HL-60 (cell line): Measurements from ENCODE around the gene MACROD2.

Source experiments
- DNase-seq, 2 experiments: peaks; one replicate each; pipeline ENCODE4 v3.0.0-alpha.2; 2010 to 2020; ENCODE audit warnings: low read depth in 1 of 2, low spot score in 1 of 2
- H3K27ac ChIP-seq: fragments of 250-450 bp; sonication (Bioruptor Pico); replicated peaks from 2 replicates; pipeline ENCODE4 v1.5.1; 2020; ENCODE audit warnings: mild to moderate bottlenecking, moderate library complexity
- H3K27me3 ChIP-seq: fragments of 250-450 bp; sonication (Bioruptor Pico); 2 replicates; pipeline ENCODE4 v1.5.1; 2021; ENCODE audit warnings: mild to moderate bottlenecking, moderate library complexity; ENCODE audit not compliant: insufficient read depth, poor library complexity, severe bottlenecking
- H3K4me3 ChIP-seq: replicated peaks from 2 replicates; pipeline ENCODE4 v1.5.1; 2011; ENCODE audit warnings: mild to moderate bottlenecking, control low read depth, low read length; ENCODE audit not compliant: insufficient read depth
- GABPA ChIP-seq: IDR thresholded peaks from 2 replicates; pipeline ENCODE4 v1.6.1; 2012; ENCODE audit warnings: low read depth
- POLR2AphosphoS5 ChIP-seq: IDR thresholded peaks from 2 replicates; pipeline ENCODE4 v1.6.1; 2012; ENCODE audit warnings: low read depth
- SPI1 ChIP-seq: IDR thresholded peaks from 2 replicates; pipeline ENCODE4 v1.6.1; 2012; ENCODE audit warnings: low read depth, mild to moderate bottlenecking, borderline replicate concordance
- TF ChIP-seq, protein P1 (sequence below): IDR thresholded peaks from one replicate; pipeline ENCODE4 v1.5.1; 2011; ENCODE audit warnings: low read length, control low read depth, inconsistent platforms; ENCODE audit not compliant: insufficient read depth
- TF ChIP-seq, protein P2 (sequence below): IDR thresholded peaks from 2 replicates; pipeline ENCODE4 v1.6.1; 2012; ENCODE audit warnings: low read depth; ENCODE audit not compliant: insufficient replicate concordance

MACROD2 gene

DNA sequence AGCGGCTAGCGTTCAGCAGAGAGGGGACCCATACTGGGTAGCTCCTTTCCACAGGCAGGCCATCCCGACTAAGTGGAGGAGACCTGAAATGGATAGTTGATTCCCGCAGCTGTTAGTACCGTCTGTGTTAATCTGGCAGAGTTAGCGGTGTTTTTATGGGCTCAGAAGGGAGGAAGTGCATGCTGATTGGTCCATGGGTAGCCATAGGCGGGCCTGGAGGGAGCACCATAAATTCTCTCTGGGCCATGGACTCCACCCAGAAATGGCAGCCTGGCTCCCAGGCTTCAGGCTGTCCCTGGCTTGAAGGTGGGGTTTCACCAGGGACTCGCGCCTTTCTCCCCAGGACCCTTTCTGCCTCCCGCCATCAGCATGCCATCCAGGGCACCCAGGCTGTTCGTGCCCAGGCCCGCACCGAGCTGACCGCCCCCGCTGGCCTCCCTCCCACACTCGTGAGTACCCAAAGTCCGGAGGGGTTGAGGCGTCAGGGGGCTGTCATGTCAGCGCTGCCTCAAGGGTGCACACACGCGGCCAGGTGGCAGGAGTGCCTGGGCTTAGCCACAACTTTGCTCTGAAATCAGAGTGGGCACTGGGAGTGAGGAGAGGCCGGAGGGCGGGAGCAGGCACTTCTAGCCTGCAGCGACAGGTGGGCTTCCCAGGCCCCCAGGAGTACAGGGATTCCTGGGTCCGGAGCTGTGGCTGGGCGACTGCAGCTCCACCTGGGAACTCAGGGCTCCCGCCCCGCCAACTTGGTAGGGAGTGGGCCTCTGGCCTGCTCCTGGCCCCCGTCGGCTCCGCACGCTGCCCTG is 1036.4 kb downstream of the MACROD2 start:
- DNase-seq: no peak
- H3K27ac ChIP-seq: no peak overlapping the region
- H3K4me3 ChIP-seq: no peak overlapping the region
- TF ChIP-seq GABPA (no peak), SPI1 (no peak), POLR2AphosphoS5 (no peak)
- TF ChIP-seq, protein P1, sequence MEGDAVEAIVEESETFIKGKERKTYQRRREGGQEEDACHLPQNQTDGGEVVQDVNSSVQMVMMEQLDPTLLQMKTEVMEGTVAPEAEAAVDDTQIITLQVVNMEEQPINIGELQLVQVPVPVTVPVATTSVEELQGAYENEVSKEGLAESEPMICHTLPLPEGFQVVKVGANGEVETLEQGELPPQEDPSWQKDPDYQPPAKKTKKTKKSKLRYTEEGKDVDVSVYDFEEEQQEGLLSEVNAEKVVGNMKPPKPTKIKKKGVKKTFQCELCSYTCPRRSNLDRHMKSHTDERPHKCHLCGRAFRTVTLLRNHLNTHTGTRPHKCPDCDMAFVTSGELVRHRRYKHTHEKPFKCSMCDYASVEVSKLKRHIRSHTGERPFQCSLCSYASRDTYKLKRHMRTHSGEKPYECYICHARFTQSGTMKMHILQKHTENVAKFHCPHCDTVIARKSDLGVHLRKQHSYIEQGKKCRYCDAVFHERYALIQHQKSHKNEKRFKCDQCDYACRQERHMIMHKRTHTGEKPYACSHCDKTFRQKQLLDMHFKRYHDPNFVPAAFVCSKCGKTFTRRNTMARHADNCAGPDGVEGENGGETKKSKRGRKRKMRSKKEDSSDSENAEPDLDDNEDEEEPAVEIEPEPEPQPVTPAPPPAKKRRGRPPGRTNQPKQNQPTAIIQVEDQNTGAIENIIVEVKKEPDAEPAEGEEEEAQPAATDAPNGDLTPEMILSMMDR: no peak
- TF ChIP-seq, protein P2, sequence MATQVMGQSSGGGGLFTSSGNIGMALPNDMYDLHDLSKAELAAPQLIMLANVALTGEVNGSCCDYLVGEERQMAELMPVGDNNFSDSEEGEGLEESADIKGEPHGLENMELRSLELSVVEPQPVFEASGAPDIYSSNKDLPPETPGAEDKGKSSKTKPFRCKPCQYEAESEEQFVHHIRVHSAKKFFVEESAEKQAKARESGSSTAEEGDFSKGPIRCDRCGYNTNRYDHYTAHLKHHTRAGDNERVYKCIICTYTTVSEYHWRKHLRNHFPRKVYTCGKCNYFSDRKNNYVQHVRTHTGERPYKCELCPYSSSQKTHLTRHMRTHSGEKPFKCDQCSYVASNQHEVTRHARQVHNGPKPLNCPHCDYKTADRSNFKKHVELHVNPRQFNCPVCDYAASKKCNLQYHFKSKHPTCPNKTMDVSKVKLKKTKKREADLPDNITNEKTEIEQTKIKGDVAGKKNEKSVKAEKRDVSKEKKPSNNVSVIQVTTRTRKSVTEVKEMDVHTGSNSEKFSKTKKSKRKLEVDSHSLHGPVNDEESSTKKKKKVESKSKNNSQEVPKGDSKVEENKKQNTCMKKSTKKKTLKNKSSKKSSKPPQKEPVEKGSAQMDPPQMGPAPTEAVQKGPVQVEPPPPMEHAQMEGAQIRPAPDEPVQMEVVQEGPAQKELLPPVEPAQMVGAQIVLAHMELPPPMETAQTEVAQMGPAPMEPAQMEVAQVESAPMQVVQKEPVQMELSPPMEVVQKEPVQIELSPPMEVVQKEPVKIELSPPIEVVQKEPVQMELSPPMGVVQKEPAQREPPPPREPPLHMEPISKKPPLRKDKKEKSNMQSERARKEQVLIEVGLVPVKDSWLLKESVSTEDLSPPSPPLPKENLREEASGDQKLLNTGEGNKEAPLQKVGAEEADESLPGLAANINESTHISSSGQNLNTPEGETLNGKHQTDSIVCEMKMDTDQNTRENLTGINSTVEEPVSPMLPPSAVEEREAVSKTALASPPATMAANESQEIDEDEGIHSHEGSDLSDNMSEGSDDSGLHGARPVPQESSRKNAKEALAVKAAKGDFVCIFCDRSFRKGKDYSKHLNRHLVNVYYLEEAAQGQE: no peak
- no peaks in the 10 kb centered on the region for H3K27me3 ChIP-seq

DNA sequence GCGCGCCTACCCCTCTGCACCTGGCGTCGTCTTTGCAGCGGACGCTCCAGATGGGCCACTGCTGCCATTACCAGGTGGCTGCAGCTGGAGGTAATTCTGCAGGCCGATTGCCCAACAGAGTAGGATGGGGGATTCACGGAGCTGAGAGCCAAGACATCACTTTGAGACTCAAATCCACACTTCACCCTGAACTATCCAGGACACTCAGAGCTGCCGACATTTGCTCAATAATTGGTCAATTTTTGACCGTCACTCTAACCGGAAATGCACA is 1037.0 kb downstream of the MACROD2 start:
- TF ChIP-seq GABPA (no peak), POLR2AphosphoS5 (no peak), SPI1 (no peak)
- TF ChIP-seq, protein P1: no peak
- TF ChIP-seq, protein P2: no peak
- no peak for DNase-seq
- Histone ChIP-seq H3K4me3 (no peak overlapping the region), H3K27me3 (no peaks in the 10 kb centered on the region), H3K27ac (no peak overlapping the region)

DNA sequence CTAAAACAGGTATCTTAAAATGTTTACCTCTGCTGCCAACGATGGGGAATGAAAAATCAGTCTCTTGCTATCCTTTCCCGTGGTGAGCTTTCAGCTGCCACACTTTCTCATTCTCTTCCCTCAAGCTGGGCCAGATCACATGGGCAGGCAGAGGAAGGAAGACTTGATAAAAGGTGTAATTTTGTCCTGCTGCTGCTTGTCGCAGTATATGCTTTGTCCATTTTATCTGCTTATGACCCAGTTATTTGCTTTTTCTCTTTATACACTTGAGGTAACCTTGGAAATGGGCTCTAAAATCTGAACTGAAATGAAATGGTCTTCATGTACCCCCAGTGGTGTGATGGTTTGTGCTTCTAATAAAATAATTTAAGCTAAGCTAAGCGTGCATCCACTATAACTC is 1038.0 kb downstream of the MACROD2 start:
- TF ChIP-seq GABPA (no peak), POLR2AphosphoS5 (no peak), SPI1 (no peak)
- TF ChIP-seq, protein P1: no peak
- TF ChIP-seq, protein P2: no peak
- H3K27ac ChIP-seq: no peak overlapping the region
- no peak overlapping the region for H3K4me3 ChIP-seq
- H3K27me3 ChIP-seq: no peaks in the 10 kb centered on the region
- DNase-seq: no peak
